GM21737 (cell line): ENCODE results near the gene NPM3.

Source experiments
- ATAC-seq: cut with Tn5 transposase; IDR thresholded peaks from one replicate; pipeline ENCODE4 v1.9.1; 2021; ENCODE audit warnings: mild to moderate bottlenecking, moderate library complexity; ENCODE audit not compliant: unreplicated experiment

The NPM3 gene

DNA sequence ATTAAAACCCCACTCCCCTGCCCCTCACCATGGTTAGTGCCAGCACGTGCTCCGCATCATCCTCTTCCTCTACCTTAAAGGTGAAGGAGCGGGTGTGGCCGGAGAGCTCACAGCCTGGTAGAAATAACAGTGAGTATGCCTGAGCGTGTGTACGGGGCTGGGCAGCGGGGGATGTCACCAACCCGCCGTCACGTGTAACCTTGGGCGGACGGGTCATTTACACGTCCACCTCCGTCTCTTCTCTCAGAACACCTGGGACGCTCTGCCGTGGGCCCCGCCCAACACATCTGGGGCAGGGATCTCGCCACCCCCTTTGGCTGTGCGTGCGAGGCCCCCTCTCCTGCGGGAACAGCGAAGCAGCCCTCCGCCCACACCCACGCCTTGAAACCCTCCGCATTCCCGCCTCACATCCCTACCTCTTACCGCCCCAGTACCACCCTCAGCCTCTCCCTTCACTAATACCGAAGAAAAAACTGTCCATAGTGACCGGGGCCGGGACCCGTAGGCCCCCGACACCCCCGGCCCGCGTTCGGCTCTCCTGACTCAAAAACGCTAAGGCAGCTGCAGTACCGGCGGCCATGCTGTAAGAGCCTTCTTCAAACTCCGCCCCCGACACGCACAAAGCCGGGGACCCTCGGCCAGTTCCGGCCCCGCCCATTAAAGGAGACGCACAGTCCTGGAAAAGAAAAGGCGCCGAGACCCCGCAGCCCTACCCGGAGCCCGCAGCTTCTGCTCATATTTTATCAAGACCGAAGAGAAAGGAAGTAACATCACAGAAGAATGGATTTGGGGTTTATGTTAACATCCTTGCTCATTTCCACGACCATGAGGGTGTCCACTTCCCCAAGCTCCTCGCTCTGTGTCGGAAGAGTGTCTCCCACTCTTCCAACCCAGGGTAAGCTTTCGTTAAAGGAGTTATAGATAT, at the start of gene NPM3:
NPM3 (minus strand) TSS at position 636 of the 925 bp plus-strand sequence; CDS start at position 580, 56 bp downstream.
- peak; percentile 44 for ATAC-seq

DNA sequence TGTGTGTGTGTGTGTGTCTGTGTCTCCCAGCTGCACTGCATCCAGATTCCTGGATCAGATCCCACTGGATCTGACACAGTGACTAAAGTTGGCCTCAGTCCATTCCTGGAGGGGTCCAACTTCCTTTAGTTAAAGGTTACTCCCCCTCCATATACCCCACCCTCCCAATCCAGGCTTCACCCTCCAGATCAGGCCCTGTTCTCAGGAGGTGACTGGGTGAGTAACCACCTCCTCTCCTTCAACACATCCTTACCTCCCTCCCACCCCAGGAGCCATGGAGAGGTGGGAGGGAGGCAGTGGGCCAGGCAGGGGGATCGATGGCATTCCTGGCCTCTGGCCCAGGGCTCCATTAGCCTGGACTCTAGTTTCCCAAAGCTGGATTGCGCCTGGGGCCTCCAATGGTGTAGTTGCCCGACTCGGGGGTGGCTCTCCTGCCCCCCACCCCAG, 49.1 kb upstream of the NPM3 start:
- ATAC-seq = no peak

DNA sequence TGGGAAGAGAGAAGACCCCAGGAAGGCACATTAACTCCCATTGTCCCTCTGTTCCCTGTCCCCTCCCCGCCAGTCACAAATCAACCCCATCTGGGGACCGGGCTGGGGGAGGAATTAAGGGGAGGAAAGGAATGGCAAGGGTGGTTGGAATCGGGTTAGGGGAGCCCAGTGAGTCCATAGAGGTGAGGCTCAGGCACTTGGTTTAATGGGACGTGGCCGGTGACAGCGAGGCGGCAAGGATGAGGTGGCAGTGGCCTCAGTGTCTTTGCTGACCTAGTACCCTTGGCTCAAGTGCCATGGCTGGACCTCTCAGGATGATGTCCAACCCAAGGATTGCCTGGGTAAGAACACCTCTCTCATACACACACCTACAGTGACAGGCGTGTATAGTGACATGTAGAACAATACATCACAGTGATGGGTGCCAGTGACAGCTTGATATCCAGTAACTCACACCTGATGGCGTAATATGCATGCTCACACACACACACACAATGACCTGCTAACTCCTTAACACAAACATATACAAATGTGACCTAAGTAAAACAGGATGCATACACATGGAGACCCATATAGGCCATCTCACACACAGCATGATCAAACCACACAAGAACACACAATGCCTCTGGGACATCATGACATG, 48.0 kb upstream of the NPM3 start:
- no peak for ATAC-seq

DNA sequence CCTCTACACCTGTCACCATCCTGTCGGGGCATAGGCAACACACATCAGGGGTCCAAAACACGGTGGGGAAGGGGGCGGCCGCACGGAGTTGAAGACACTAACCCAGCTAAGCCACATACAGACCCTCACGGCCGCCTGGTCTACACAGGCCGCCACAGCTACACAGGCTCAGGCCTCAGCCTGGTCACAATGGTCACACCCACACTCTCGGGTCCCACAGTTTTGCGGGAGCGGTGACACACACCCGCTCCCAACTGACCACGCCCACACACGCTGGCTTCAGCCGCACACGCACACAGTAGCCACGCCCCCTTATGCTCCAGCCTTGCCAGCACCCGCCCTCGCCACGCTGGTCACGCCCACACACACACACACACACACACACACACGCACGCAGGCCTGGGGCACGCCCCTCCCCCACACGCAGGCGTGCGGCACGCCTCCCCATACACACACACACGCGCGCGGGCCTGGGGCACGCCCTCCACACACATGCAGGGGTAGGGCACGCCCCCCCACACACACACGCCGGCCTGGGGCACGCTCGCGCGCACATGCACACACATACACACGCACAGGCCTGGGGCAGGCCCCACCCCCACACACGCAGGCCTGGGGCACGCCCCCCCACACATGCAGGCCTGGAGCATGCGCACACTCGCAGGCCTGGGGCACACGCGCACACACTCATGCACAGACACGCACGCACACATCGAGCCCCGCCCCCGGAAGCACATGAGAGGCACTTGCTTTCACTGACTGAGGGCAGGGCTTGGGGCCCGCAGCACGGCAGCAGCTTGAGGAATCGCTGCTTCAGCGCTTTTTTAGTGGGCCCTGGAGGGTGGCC, 47.3 kb upstream of the NPM3 start:
- peak; percentile 56 for ATAC-seq

DNA sequence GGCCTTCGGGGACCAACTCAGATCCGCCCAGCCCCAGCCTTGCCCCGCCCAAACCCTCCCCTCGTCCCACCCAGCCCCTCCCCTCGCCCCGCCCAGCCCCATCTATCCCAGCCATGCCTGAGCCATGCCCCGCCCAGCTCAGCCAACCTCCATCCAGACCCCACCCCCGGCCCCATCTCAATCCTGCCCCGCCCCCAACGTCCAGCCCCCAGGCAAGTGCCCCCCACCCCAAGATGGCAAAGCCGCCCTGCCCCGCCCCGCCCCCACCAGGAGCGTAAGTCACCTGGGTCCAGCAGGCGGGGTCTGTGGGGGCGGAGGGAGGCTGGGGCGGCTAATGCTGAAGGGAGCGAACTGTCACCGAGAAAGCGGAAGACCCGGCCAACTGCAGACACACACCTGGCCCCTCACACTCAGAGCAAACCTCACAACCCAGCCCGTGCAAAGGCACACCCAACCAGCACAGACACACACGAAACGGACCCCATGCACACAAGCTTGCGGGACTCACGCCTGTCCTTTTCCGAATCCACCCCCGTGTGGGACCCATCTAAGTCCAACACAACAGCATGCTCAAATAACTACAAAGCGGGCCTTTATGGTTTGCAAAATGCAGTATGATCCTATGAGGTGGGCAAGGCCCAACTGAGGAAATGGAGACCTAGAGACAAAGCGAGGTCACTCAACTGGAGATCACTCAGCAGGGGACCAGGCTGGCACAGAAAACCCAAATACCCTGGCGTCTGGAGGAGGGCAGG, 46.5 kb upstream of the NPM3 start:
- peak; percentile 25 for ATAC-seq

DNA sequence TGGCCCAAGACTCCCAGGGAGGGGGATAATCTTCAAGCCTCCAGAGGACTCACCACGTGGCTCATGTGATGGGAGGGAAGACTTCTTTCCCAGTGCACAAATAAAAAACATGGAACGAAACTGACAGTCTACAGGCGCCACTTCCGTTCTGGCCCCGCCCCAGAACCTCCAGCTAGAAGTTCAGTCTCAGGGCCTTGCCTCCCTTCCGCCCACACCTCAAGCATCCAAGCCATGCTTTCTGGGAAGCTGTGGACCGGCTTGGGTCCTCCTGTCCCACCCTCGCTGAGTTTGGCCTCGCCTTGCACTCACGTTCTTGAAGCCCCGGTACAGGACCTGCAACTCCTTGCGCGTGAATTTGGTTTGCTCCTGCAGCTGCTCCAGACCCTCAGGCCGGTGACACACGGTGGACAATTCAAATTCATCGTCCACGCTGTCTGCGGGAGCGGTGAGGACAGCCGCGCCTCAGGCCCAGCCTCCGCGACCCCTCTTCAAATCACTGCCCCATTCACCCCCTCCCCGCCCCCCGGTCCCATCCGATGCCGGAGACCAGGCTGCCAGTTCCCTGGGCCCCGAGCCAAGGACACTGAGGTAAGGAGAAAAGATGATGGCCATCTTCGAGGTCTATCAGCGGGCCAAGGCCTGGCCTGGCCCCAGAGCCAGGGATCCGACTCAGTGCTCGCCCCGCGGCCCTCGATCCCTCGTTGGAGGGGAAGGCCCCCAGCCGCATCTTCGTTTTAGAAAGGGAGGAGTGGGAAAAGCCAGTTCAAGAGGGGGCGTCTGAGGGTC, 45.7 kb upstream of the NPM3 start:
- ATAC-seq = no peak

GRCh38 chr10:101827919-101828600, 44.8 kb upstream of the NPM3 start:
- ATAC-seq = no peak

DNA sequence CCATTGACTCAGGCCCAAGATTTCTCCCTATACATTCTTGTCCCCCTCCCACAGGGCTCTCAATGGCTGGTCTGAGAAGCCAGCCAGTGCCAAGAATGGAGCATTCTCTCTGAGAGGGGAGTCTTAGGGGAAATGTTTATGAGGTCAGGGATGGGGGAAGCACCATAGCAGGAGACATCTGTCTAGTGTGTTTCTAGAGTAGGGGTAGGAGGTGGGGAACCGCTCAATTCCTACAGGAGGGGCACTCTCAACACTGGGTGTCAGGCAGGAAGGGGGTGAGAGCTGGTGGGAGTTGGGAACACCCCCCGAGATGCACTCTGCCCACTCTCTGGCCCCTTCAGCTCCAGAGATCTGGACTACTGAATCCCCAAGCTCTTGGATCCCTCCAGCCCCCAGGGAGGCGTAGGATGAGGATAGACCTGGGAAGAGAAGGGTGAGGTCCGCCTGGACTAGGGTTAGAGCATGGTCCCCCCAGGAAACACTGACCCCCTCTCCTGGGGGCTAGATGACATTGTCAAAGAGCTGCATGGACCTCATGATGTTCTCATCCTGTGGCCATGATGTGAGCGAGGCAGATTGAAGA, 43.7 kb upstream of the NPM3 start:
- no peak for ATAC-seq

DNA sequence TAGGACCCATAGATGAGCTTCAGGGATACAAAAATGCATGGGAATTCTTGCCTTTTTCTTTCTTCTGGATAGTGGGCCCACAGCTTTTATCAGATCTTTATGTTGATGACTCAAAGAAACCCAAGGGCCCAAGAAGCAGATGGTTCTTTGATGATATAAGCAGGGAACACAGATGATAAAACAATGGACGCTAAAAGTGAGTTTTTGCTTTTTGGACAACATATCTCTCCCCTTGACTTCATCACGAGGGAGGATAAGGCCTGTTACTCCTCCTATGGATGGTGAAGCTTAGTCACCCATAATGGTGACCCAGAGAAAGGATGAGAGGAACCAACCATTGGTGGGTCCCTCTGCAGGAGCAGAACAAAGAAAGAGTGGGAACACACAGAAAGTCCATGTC, 41.5 kb upstream of the NPM3 start:
- no peak for ATAC-seq

DNA sequence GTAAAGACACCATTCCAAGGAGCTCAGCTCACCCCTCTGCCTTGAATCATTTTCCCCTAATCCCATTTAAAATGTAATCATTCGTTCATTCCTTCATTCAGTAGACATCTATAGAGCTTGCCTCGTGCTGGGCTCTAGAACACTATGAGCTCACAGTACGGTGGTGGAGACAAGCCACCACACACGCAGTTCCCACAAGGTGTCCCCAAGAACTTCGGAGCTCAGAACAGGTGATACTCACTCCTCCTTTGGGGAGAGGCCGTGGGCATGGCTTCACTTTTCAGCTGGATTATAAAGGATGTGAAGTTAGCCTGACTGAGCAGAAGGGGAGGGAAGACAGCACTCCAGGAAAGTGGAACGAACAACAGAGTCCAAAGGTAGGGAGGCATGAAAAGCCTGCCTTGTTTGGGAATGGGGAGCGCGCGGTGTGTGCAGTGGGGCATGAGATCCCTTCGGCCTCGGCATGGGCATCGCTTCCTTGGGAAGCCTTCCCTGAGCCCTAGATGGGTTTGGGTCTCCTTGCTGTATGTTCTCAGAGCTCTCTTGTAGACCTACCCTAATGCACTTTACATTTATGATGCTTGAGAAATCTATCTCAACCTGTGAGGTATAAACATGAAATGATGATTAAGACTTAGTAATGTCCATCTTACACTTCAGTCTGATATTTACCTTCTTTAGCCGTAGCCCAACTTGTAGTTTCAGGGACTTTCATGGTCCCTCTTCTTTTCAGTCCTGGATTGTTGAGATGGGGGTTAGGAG, 35.8 kb upstream of the NPM3 start:
- peak; percentile 16 for ATAC-seq

GRCh38 chr10:101818119-101818871, 35.0 kb upstream of the NPM3 start, which contains the start of gene OGA:
Gene OGA (minus strand): TSS chr10:101818444. CDS start chr10:101818022, 422 bp downstream.
- ATAC-seq = peak; percentile 86

DNA sequence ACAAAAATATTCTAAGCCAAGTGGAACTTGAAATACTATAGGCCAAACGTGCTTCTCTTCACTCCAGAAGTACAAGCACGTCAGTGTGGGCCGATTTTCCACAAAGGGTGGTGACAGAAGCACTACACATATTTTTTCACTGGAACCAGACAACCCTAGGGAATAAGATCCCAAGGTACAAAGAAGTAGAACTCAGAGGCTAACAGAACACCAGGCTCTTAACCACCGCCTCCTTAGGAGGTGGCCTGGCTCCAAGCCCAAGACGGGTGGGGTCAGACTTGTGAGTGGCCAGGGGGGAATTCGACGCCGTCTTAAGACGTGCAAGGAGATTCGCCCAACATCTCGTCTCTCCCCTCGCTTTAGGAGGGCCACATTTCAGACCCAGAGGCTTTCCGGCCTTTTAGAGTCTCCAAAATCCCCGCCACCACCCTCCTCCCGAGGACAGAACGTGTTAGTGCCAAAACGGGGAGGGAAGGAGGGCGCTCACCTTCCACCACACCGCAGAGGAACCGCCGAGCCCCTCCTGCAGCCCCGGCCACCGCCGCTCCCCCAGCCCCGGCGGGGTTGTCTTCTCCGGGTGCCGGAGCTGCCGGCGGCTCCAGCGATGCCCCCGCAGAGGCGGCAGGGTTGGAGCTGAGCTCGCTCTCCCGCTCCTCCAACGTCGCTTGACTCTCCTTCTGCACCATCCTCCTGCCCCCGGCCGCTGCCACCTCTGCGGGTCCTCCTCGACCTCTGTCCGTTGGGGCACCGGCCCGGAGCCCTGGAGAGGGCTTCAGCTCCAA, 34.3 kb upstream of the NPM3 start:
- peak; percentile 2 for ATAC-seq

DNA sequence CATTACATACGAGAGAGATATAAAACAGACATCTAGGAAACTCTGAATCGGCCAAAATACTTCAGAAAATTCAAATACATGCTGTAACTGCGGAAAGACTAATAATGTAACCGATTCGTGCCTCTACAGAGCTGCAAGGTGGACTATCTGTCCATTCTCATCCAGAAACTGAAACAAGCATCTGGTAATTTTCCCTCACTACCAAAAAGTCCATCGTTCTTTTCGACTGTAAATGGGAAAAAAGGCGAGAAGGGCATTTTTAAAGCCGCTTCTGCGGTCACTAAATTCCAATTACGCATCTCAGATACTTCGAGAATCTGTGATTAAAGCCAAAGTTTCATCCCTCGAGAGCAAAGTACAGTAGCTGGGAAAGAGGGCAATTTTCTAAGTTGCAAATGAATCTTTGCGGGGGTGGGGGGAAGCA, 33.7 kb upstream of the NPM3 start:
- ATAC-seq = no peak

DNA sequence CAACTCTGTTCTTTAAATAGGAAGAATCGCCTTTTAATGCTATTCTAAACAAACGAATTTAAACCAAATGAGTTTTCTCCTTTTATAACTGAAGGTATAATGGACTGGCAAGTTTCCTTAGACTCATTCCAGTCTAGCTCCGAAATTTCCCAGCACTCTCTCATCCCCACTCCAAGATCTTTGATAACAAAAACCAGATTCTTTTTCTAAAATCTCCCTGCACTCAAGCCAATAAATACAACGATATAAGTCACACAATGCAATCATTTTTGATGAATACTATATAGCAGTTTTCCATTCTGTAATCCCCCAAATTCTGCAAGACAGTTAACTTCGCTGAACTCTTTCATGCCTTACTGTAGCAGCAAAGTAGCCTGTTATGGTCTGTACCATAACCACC, 33.1 kb upstream of the NPM3 start:
- no peak for ATAC-seq

GRCh38 chr10:101814466-101815071, 31.3 kb upstream of the NPM3 start:
- ATAC-seq = no peak

DNA sequence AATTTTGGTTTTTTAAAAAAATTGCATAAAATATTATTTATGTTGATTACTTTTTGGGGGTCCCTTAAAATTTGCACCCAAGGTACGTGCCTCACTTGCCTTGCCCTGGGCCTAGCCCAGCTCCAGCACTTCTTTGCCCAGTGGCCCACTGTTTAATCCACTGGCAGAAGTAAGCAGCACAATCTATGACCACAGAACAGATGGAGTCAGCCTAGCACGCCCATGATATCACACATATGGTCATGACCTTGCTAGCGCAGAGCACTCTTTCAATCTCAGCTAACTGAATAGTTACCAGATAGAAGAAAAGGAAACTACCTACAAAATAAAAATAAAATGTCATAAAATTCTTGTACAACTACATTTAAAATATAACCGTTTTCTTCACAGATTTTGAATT, 29.4 kb upstream of the NPM3 start:
- ATAC-seq = no peak
